NCI-H2107 treated with DMSO at 0.1 percent for 48 hours (cell line): ENCODE measurements around the gene TTC9.

Source experiments
- DNase-seq: peaks from one replicate; lab custom pipeline; 2025; ENCODE audit not compliant: unreplicated experiment; lab: John Stamatoyannopoulos, UW

TTC9 gene

DNA sequence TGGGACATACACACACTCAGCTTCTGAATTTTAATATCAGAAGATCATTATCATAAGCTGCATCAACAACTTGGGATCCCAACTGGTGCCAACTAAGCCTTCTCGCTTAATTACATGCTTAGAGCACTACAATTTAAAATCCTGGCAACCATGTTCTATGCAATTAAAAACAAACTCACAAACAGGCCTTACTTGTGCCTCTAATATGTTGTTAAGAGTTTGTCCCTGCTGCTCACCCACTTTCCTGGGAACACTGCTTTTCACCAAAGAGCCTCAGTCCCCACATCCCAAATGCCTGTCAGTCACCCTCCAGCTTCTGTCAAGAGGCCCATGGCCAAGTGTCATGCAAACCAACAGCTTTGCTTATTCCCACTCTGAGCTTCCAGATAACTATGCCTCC is 69.7 kb downstream of the TTC9 start:
- DNase-seq: peak; percentile 29

DNA sequence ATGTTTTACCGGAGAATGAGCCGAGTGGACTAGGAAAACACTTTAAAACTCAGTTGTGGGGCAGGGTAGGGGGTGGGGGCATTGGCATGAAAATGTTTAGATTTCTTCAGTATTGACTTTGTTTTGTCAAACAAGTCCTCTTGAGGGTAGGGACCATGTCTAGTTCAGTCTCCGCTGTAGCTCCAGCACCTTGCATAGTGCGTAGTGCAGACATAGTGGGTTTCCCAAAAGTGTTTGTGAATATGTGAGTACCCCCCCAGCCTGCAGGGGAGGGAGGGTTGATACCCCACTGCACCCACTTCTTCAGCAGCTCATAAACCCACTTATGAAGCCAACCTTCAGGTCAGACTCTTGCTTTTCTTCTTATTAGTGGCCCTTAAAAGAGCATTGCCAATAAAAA is 71.4 kb downstream of the TTC9 start:
- DNase-seq: no peak

DNA sequence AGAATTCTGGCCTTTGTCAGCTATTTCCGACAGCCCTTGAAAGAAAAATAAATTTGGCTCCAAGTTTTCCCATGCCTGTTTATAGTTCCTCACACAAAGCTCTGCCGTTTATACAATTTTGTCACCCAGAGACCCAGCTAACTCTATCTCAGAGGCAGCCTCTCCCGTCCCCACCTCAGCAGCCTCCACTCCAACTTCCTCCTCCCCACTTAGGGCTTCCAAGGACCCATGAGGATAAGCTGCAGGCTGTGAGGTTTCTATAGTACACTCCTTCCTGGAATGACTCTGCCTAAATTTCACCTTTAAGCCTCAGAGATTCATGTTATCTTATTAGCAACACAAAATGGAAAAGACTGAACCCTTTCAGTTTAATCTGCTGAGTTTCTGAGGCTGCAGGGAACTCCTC is 71.8 kb downstream of the TTC9 start:
- DNase-seq: no peak

DNA sequence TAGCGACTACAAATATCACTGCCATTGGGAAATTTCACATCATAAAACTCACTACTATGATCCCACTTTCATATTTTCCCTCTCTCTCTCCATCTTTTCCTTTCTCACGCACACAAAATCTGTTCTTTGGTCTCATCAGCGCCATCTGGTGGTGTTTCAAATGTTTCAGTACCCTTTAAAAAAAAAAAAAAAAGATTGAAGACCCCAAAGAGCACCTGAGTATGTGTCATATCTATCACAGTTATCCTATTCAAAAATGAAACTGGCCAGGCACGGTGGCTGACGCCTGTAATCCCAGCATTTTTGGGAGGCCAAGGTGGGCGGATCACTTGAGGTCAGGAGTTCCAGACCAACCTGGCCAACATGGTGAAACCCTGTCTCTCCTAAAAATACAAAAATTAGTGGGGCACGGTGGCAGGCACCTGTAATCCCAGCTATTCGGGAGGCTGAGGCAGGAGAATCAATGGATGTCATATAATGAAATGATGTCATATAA is 72.4 kb downstream of the TTC9 start:
- DNase-seq: peak; percentile 73

DNA sequence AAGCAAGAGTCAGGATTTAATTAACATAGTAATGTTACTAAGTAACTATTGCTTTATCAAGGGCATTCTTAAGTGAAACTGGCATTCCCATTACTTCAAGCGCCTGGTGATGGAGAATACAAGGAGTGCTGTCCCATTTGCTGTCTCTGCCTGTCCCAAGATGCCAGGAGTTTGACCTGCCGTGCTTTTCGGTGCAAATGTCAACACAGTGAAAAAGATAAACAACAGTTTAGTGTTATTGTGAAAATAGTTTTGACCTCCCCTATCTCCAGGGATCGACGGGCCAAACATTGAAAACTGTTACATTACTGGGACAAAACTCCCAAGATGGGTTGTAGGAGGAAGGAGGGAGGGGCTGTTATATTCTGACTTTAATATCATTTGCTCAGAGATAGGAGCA is 74.8 kb downstream of the TTC9 start:
- no peak for DNase-seq

DNA sequence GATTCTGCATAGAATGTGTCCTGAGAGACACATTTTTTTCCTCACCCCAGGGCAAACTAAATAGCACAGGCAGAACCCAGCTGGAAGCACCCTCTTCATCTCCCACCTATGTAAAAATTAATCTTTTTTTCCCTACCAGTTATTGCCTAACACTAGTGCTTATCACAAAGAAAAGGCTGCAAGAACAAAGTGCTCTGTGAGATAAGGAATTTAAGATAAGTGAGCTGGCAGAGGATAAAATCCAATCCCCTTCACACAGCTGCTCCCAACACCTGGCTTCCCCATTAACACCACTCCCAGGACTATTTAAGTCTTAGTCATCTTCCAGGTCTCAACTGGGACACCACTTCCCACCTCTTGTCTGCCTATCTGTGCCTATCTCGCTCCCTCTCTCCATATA is 75.2 kb downstream of the TTC9 start:
- no peak for DNase-seq

DNA sequence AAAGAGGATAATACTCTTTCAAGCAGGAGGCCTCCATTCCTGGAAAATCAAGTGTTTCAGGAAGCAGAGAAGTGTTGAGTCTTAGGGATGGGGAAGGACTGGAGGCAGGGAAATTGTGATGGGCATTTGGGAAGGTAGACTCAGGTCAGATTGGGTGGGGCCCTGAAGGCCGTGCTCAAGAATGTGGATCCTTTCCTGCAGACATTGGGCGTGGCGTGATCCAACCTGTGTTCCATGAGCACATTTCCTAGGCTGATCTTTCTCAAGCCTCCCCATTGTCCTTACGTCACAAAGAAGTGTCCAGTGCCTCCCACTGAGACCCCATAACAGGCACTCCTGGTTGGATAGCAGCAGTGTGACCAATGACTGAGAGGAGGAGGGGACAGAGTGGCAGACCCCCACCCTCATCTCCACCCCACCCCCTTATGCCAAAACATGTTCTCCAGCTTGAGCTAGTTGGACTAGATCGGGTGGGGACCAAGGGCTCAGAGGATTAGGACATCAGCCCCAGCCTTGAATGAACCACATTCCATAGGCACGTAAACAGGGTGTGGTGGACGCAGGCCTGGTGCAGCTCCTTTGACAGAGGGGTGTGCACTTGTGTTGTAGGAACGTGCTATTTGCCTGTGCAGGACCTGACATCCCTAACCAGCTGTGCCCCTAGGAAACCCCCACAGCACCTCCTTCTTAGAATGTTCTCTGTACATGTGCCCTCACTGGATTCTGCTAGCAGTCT is 76.8 kb downstream of the TTC9 start:
- DNase-seq: no peak

DNA sequence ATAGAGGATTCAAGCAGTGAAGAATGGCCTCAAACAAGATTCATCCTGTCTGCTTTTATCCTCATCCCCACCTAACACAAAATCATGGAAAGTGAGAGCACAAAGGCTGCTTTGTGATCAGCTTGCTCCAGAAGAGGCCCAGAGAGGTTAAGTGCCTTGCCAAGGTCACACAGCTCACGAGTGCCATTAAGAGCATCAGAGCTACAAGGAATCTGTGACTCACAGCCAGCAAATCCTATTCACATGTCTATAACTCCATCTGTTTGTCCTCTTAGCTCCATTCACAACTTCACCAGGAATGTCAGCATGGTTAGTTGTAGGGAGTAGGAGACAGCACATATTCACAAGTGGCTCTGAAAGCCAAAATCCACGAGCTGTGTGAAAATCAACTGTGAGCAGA is 79.8 kb downstream of the TTC9 start:
- DNase-seq: no peak

DNA sequence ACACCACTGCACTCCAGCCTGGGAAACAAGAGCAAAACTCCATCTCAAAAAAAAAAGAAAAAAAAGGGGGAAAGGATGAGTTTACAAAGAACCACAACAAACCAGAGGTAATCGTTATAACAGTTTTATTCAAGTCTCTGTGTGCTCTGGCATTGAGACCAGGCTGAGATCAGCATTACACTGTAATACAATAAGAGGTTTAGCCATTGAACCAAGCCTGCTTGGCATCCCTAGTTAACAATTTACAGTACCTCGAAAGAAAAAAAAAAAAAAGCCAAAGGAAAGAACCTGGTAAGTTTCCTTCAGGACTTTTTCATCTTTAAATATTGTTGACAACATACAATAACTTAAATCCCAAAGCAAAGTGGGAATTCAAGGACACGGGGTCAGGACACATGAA is 80.7 kb downstream of the TTC9 start:
- DNase-seq: no peak

DNA sequence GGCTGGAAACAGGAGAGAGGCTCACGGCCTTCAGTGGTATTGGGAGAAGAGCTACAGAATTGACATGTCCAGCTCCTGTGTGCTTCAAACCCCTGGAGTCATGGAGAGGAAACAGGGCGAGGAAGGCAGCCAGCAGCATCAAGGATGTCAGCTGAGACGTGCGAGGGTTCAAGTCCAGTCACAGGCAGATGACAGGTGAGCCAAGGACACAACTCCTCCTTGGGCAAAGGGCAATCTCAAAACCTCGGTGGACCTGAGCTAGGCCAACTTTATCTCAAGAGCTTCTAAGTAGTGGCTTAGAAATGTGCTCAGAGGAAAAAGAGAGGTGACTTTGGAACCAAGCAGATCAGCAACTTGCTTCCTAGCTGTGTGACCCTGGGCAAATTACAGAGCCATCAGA is 81.6 kb downstream of the TTC9 start:
- DNase-seq: no peak

DNA sequence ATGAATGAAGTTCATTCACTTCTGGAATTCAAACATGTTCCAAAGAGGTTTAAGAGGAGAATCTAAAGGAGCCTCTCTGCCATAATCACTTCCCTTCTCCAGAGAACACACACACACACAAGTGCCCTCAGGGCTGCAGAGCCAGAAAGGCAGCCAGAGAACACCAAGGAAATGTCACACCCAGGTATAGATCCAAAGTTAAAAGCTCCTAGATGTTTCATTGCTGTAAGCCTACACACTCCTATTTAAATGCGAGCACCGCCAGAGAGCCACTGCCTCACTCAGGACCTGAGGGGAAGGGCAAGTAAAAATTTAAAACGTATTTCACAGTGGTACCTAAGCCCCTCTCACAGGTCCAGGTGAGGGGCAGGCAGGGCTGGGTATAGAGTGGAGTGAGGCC is 82.4 kb downstream of the TTC9 start:
- DNase-seq: no peak

DNA sequence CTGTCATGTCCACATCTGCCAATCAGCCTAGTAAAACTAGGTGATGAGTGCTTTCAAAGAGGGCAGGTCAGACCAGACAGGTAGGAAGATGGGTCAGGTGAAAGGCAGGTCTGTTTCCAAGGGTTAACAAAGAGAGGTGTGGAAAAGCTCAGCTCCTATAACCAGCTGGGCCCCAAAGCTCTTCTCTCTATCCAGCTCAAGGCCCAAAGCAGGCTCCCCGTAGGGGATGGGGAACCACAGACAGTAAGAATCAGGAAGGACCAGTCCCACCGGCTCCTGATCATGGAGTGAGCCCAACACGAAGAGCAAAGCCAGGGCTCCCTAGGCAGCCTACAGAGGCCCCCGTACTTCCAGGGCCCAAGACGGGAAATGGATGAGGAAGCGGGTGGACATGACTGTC is 83.2 kb downstream of the TTC9 start:
- DNase-seq: no peak
